ENCODE data around the gene OOSP4B.

- TF ChIP-seq CTCF (IDR thresholded peaks at IDR 0.05; ENCODE audit: insufficient read depth, low read depth, low read length) (no peak), EZH2 (IDR thresholded peaks at IDR 0.05; ENCODE audit: insufficient read depth, low read length) (no peak)
Observed at GRCh38 chr11:60065801-60066200, 48.8 kb downstream of the OOSP4B start.

Measured in astrocyte (in vitro differentiated cells and primary cell).